Keratinocyte (primary cell): ENCODE data around the gene ARMC9. TPM values are rescaled to one million over a fixed set of nuclear protein-coding genes. Genes with fewer than 3 reads are reported as not detected.

ENCODE experiments used
- DNase-seq: peaks from one replicate; pipeline ENCODE4 v3.0.0-alpha.2; 2011; ENCODE audit warnings: low read depth, missing footprints, low spot score
- FAIRE-seq: peaks from 2 replicates; lab custom pipeline; 2011; peaks lifted over from hg19 to GRCh38; lab: Jason Lieb, UNC
- H2AFZ ChIP-seq: 2 replicates; pipeline ENCODE4 v1.6.0; 2012; ENCODE audit warnings: low read length, control low read depth, inconsistent platforms; ENCODE audit not compliant: control insufficient read depth
- H3K27ac ChIP-seq: 2 replicates; pipeline ENCODE4 v1.5.1; 2011; ENCODE audit warnings: low read length; ENCODE audit not compliant: control insufficient read depth, insufficient read depth
- H3K27me3 ChIP-seq: 3 replicates; pipeline ENCODE4 v1.6.0; 2011; ENCODE audit warnings: low read length; ENCODE audit not compliant: control insufficient read depth, insufficient read depth; ENCODE audit errors: extremely low read depth
- H3K36me3 ChIP-seq, 2 experiments: 2 replicates in 1 of 2; 3 replicates in 1 of 2; pipeline ENCODE4 v1.5.1; 2011; ENCODE audit warnings: low read length in 2 of 2, mild to moderate bottlenecking in 1 of 2; ENCODE audit not compliant: control insufficient read depth in 2 of 2, insufficient read depth in 2 of 2; ENCODE audit errors: extremely low read depth in 1 of 2
- H3K4me1 ChIP-seq: 3 replicates; pipeline ENCODE4 v1.5.1; 2011; ENCODE audit warnings: low read length; ENCODE audit not compliant: control insufficient read depth, insufficient read depth; ENCODE audit errors: extremely low read depth
- H3K4me2 ChIP-seq: 3 replicates; pipeline ENCODE4 v1.6.0; 2011; ENCODE audit warnings: low read depth, low read length; ENCODE audit not compliant: control insufficient read depth, insufficient read depth; ENCODE audit errors: extremely low read depth
- H3K4me3 ChIP-seq, 3 experiments: fragments of 200-600 bp in 1 of 3; sonication (generic) in 1 of 3; 2 replicates in 2 of 3; 3 replicates in 1 of 3; pipeline ENCODE4 v1.5.1; 2011 to 2016; ENCODE audit warnings: low read length in 3 of 3, mild to moderate bottlenecking in 3 of 3, control low read depth in 2 of 3, inconsistent platforms in 1 of 3, low read depth in 1 of 3, mixed read lengths in 1 of 3, mixed run types in 1 of 3, moderate library complexity in 1 of 3; ENCODE audit not compliant: control insufficient read depth in 2 of 3, insufficient read depth in 2 of 3; ENCODE audit errors: extremely low read depth in 1 of 3
- H3K79me2 ChIP-seq: 2 replicates; pipeline ENCODE4 v1.6.0; 2012; ENCODE audit warnings: low read length; ENCODE audit not compliant: control insufficient read depth, insufficient read depth
- H3K9ac ChIP-seq: 3 replicates; pipeline ENCODE4 v1.6.0; 2011; ENCODE audit warnings: low read length; ENCODE audit not compliant: control insufficient read depth, insufficient read depth; ENCODE audit errors: extremely low read depth
- H3K9me1 ChIP-seq: 3 replicates; pipeline ENCODE4 v1.6.0; 2011; ENCODE audit warnings: low read length; ENCODE audit not compliant: control insufficient read depth, insufficient read depth; ENCODE audit errors: extremely low read depth
- H3K9me3 ChIP-seq: 2 replicates; pipeline ENCODE4 v1.5.1; 2012; ENCODE audit warnings: low read depth, low read length; ENCODE audit not compliant: control insufficient read depth
- H4K20me1 ChIP-seq: 3 replicates; pipeline ENCODE4 v1.6.0; 2011; ENCODE audit warnings: low read length; ENCODE audit not compliant: control insufficient read depth, insufficient read depth; ENCODE audit errors: extremely low read depth
- CTCF ChIP-seq, 3 experiments: IDR thresholded peaks in 1 of 3; conservative IDR thresholded peaks in 1 of 3; optimal IDR thresholded peaks in 1 of 3; 2 replicates in 2 of 3; 3 replicates in 1 of 3; pipeline versions ENCODE3 to v1.5.1; 2011; ENCODE audit warnings: low read length in 3 of 3, mild to moderate bottlenecking in 3 of 3, moderate library complexity in 2 of 3, control low read depth in 1 of 3, inconsistent platforms in 1 of 3; ENCODE audit not compliant: insufficient read depth in 2 of 3; ENCODE audit errors: extremely low read depth in 1 of 3
- EZH2 ChIP-seq: IDR thresholded peaks from one replicate; pipeline ENCODE4 v1.6.1; 2012; ENCODE audit warnings: inconsistent platforms, mild to moderate bottlenecking, low read length, moderate library complexity
- dilution Hi-C: fragments of 300-500 bp; cut with MboI; formaldehyde crosslinking; loops from one replicate; pipeline ENCODE4 v1.7.0; 2020; ENCODE audit warnings: low sequenced_read_pairs; ENCODE audit not compliant: extremely low pct_ligation_motif_present
- polyA plus RNA-seq, 5 experiments: library from polyadenylated mRNA; depleted of rRNA in 3 of 5; stranded (reverse) in 3 of 5; stranded (forward) in 1 of 5; unstranded in 1 of 5; fragments of >200 nt; gene quantifications; 1 replicate in 1 of 5; 2 replicates in 3 of 5; 3 replicates in 1 of 5; pipeline versions ENCODE4 v1.2.1 to v1.2.3, GENCODE V29; 2011 to 2012; ENCODE audit warnings: missing spikeins in 2 of 5, low read depth in 1 of 5, low replicate concordance in 1 of 5

ARMC9 gene
- polyA plus RNA-seq, 1 donor (not counting 4 experiments of a cell fraction or from before 2014, with no cell fraction given), result 16.2 TPM

GRCh38 chr2:231391981-231392380 is 193.6 kb downstream of the ARMC9 start:
- H3K4me3 ChIP-seq, result no peak overlapping the region
- H4K20me1 ChIP-seq, result no peaks in the 10 kb centered on the region
- H3K79me2 ChIP-seq, result no peaks in the 10 kb centered on the region
- no peaks in the 10 kb centered on the region for H3K4me1 ChIP-seq
- no peak overlapping the region for H2AFZ ChIP-seq
- H3K27ac ChIP-seq, result no peak overlapping the region
- FAIRE-seq (no peak), DNase-seq (no peak)
- no peak overlapping the region for H3K9ac ChIP-seq
- peaks cover 28% of the 10 kb centered on the region for H3K27me3 ChIP-seq
- dilution Hi-C loops, result no loop called here
- H3K36me3 ChIP-seq, result no peaks in the 10 kb centered on the region
- H3K9me3 ChIP-seq, result no peaks in the 10 kb centered on the region
- TF ChIP-seq CTCF (optimal IDR thresholded peaks at IDR 0.05 in 1 of 3, IDR thresholded peaks at IDR 0.05 in 1 of 3, conservative IDR thresholded peaks at IDR 0.05 in 1 of 3; ENCODE audit: extremely low read depth in 1 of 3, insufficient read depth in 2 of 3, low read length in 3 of 3) (no peak), EZH2 (no peak)
- H3K9me1 ChIP-seq, result no peaks in the 10 kb centered on the region
- no peak overlapping the region for H3K4me2 ChIP-seq

- H4K20me1 ChIP-seq, result no peaks in the 10 kb centered on the region
- FAIRE-seq (no peak), DNase-seq (no peak)
- H3K9me1 ChIP-seq, result no peaks in the 10 kb centered on the region
- H3K4me1 ChIP-seq, result no peaks in the 10 kb centered on the region
- no peak overlapping the region for H3K9ac ChIP-seq
- no peak for TF ChIP-seq EZH2
- no peak for TF ChIP-seq CTCF (optimal IDR thresholded peaks at IDR 0.05 in 1 of 3, IDR thresholded peaks at IDR 0.05 in 1 of 3, conservative IDR thresholded peaks at IDR 0.05 in 1 of 3; ENCODE audit: extremely low read depth in 1 of 3, insufficient read depth in 2 of 3, low read length in 3 of 3)
- H3K79me2 ChIP-seq, result no peaks in the 10 kb centered on the region
- H3K27ac ChIP-seq, result no peak overlapping the region
- no peak overlapping the region for H3K4me2 ChIP-seq
- H3K4me3 ChIP-seq, result no peak overlapping the region
- peaks cover 30% of the 10 kb centered on the region for H3K27me3 ChIP-seq
- dilution Hi-C loops, result no loop called here
- H2AFZ ChIP-seq, result no peak overlapping the region
- no peaks in the 10 kb centered on the region for H3K9me3 ChIP-seq
- H3K36me3 ChIP-seq, result no peaks in the 10 kb centered on the region
Measured at GRCh38 chr2:231392431-231393148, 194.2 kb downstream of the ARMC9 start.
